Jurkat, Clone E6-1 (cell line): ENCODE results near the gene DUOXA1.

ENCODE experiments used
- DNase-seq: peaks from one replicate; pipeline ENCODE4 v3.0.0-alpha.2; 2011; ENCODE audit warnings: low read depth, low spot score
- H3K4me3 ChIP-seq: 2 replicates; pipeline ENCODE4 v1.5.1; 2011; ENCODE audit warnings: mild to moderate bottlenecking, low read length, control low read depth, moderate library complexity

The DUOXA1 gene

DNA sequence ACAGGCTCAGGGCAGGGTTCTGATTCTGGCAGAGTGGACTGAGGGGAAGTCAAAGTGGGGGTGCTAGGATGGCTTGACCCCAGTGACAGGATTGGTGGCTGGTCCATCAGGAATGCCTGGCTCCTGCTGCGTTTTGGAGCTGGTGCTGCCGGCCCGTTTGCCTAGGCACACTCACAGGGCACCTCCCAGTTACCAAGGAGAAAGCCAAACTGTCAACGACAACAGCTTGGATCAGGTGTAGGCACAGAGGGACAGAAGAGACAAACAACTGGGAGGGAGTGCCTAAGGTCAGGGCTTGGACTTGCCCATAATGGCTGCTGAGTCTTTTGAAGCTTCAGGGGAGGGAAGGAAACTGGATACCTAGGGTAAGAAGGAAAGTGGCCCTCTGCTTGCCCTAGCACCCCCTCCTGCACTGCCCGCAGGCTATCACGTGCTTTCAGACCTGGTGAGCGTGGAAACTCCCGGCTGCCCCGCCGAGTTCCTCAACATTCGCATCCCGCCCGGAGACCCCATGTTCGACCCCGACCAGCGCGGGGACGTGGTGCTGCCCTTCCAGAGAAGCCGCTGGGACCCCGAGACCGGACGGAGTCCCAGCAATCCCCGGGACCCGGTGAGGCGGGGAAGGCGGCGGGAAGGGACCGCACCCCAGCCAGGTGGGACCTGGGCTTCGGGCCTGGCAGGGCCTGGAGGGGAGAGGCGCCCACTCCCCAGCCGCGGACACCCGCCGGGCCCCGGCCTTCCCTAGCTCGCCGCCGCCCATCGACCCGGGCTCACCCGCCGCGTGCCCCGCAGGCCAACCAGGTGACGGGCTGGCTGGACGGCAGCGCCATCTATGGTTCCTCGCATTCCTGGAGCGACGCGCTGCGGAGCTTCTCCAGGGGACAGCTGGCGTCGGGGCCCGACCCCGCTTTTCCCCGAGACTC lies 5.3 kb upstream of the DUOXA1 start:
- no peak for DNase-seq
- H3K4me3 ChIP-seq: no peak overlapping the region

DNA sequence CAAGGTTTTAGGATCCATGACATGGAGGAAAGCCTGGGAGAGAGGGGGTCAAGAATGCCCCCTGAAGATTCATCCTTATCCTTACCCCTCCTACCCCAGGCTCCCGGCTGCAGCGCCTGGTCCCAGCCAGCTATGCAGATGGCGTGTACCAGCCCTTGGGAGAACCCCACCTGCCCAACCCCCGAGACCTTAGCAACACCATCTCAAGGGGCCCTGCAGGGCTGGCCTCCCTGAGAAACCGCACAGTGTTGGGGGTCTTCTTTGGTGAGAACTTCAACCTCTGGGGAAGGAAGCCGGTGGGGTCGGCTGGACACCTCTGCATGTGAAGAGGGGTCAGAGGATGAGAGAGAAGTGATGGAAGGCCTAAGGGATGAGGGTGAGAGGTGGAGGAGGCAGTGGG lies 4.4 kb upstream of the DUOXA1 start:
- no peak for DNase-seq
- H3K4me3 ChIP-seq: no peak overlapping the region

DNA sequence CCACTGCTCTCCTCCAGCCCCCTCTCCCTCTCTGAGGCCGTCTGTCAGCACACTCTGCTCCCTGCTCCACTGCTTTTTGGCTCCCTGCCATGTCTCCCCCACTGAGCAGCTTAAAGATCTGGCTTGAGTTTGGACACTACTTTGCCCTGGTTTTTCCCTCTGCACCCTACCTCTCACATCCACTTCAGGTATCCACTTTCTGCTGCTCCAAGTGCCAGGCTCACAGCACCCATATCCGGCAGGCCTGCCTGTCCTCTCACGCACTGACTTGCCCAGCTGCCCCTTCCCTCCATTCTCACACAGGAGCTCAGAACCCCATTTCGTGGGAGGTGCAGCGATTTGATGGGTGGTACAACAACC lies 3.9 kb upstream of the DUOXA1 start:
- DNase-seq: no peak
- no peak overlapping the region for H3K4me3 ChIP-seq

DNA sequence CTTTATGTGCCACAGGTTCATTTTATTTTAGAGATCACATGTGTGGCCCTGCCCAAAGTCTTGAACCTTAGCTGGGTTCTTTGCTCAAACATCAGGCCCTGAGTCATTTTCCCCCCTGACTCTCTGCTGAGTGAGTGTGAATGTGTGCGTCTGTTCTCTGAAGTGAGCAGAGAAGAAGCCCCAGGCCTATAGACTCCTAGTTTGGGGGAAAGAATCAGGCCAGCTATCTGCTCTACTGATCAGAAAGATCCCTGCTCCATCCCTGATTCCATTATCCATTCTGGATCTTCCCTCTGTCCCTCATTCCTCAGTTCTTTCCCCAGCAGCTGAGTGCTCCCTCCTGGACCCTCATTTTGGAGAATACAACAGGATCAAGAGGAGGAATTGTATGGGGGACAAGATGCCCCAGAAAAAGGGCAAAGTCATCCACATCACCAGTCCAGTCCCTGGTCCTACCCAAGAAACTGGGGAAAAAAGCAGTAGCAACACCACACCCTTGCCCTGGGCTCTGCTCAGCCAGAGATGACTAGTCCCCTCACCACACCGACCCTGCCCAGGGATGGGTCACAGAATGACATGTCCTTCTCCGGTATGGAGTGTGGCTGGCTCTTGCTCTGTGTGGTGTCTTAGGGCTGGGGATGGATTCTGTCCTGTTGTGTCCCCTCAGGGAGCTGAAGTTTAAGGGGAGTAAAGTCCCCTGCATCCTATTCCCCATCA lies 3.3 kb upstream of the DUOXA1 start:
- DNase-seq: no peak
- H3K4me3 ChIP-seq: no peak overlapping the region

DNA sequence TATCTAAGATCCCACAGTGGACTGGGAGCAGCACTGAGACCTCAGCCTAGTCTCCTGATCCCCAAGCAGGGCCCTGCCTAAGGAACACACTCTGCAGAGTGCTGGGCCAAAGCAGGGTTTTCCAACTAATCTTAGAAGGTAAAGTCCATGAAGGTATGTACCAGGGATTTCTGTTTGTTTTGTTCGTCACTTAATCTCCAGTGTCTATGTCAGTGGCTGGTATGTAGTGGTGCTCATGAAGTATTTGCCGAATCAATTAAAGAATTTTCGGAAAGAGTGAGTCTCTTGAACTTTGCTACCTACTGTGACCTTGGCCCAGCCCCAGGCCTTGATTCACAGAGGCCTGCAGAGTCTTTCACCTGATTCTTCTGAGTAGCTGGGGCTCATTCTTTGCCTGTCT lies 1.8 kb upstream of the DUOXA1 start:
- DNase-seq: no peak
- no peak overlapping the region for H3K4me3 ChIP-seq

DNA sequence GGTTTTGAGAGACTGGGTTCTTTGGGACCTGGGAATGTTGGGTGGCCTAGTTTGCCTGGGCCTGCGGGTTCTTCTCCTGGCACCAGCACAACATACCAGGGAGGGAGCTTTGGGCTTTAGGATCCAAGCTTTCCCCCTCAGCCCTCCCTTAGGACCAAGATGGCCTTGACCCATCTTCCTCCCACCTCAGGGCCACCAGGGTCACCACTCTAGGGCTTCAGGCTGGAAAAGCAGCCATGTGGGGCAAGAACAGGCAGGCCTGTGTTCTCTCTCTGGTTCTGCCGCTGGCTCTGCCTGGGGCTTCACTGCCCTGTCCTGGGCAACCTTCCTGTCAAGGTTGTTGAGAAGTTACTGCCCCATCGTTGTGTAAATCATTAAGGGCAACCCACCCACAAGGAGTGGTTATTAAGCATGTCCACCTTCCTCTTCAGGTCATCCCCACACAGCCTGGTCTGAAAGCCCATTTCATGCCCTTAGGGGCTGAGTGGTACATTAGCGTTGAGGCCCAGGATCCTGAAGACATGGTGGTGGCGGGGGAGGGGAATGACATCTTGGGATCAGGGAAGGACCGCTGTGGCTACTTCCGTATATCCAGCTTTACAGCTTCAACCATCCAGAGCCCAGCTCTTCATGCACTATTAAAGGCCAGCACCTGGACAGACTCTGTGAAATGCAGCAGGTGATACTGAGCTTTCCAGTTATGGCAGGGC lies 767 bp upstream of the DUOXA1 start:
- DNase-seq: no peak
- no peak overlapping the region for H3K4me3 ChIP-seq

DNA sequence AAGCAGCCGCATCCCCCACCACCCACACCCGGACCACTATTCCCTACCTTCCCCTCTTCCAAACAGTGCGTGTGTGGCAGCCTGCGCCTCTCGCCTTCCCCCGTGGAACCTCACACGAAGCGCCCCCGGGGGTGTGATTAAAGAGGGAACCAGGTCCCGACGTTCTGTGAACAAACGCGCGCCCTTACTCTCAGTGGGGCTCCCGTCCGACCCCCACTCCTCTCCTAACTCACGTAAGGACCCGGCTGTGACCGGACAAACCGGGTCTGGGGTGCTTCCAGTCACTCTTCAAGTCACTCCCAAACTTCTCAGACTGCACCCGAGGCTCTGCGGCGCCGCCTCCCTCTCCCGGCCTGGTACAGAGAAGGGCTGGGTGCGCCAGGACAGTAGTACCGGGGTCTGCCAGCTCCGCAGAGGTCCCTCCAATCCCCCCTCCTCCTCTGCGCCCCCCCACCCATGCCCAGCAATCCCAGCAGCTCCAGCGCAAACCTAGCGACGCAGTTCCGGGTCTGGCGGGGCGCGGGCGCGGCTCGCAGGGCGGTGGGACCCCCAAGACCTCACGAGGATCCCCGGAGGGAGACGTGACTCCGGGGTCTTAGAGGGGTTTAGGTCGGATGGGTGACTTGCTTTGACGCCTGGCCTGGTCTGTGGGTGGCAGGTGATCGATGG lies 574 bp downstream of the DUOXA1 start:
- DNase-seq: no peak
- no peak overlapping the region for H3K4me3 ChIP-seq

DNA sequence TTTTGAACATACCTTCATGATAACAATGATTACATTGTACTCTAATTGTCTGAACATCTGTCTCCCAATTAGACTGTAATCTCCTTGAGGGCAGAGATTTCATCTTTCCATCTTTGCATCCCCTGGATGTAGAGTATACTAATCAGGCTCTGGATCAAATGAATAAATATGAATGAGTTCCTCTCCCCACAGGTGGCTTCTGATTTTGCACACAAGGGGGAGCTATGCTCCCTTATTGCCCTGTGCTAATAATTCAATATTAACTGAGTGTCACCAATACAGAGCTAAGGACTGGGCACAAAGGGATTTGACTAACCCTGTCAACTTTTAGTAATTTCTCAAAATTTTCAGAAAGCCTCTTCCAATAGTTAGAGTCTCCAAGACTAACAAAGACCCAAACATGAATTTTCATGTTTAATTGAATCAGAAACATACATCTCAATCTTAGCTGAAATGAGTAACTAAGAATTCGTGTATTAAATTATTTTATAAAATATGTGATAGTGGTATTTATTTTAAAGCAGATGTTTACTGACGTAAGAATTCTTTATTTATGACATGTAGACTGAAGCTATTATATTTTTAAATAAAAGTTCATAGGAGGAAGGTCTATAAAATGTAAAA lies 3.0 kb downstream of the DUOXA1 start:
- peak; percentile 17 for DNase-seq
- no peak overlapping the region for H3K4me3 ChIP-seq

DNA sequence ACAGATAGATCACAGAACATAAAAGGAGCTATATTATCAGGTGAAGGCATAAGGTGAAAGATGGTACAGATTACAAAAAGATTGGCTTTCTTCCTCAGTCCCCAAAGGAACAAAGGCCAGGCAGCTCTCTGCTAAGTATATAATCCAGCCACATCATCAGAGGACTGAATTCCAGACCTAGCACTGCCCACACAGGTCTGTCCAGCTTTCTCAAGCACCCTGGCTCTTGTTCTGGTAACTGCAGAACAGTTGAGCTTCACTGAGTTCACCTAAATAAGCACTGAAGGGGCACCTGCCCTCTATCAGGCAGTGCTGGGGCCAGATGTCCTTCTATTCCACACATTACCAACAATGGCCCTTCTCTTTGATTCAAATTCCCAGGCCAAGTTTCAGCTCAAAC lies 6.3 kb downstream of the DUOXA1 start:
- DNase-seq: no peak
- no peak overlapping the region for H3K4me3 ChIP-seq

DNA sequence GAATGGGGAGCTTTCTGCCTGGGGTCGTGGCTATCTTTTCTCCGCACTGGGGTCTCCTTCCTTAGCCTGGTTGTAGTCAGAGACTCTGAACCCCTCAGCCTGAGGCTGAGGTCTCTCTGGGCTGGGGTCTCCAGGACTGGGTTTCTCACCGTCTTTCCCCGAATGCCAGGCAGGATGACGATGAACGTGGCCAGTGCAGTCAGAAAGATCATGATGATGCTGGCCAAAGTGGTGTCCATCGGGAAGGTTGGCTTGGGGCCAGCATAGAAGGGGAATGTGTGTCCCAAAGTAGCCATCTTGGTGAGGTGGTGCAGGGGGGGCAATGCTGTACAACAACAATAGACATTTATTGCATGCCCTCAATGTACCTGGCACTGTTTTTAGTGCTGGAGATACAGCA lies 7.0 kb downstream of the DUOXA1 start:
- no peak overlapping the region for H3K4me3 ChIP-seq
- DNase-seq: no peak

DNA sequence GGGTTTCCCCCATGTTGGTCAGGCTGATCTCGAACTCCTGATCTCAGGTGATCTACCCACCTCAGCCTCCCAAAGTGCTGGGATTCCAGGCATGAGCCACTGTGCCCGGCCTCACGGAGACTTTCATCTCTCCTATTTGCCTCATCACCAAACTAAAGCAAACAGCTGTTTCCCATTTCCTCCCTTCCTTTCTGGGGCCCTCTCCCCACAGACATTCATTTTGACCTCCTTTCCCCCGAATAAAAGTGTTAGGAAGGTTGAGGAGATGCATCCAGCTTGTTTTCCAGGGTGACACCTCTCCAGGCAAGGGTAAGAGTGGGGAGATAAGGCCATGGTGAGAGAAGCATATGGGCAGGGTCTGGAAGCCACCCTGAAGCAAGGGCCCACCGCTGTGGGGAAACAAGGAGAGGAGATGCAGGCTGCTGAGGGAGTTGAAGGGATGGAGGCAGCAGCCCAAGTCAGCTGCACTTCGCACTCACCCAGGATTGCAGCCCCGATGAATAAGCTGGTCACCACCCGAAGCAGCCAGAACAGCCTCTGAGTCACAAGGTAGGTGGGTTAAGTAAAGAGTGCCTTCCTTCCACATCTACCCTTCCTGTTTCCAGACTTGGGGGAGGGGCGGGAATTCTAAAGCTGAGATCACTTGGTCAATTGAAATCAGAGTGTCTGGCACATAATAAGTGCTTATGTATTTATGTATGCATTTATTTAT lies 7.8 kb downstream of the DUOXA1 start:
- no peak overlapping the region for H3K4me3 ChIP-seq
- no peak for DNase-seq

DNA sequence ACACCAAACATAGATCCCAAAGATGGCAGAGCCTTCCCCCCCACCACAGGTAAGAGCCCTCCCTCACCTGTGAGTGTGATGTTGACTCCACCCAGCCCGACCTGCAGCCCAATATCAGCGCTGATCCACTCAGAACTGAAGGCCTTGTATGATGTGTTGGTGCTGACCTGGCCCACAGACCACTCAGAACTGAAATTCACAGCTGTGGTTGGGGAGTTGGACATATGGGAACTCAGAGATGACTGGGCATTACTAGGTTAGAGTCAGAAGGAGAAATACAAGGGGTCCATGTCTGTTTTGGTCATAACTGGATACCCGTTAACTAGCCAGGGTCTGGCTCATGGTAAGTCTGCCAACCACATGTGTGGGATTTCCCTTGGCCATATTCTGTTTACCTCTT lies 8.7 kb downstream of the DUOXA1 start:
- H3K4me3 ChIP-seq: no peak overlapping the region
- DNase-seq: no peak

DNA sequence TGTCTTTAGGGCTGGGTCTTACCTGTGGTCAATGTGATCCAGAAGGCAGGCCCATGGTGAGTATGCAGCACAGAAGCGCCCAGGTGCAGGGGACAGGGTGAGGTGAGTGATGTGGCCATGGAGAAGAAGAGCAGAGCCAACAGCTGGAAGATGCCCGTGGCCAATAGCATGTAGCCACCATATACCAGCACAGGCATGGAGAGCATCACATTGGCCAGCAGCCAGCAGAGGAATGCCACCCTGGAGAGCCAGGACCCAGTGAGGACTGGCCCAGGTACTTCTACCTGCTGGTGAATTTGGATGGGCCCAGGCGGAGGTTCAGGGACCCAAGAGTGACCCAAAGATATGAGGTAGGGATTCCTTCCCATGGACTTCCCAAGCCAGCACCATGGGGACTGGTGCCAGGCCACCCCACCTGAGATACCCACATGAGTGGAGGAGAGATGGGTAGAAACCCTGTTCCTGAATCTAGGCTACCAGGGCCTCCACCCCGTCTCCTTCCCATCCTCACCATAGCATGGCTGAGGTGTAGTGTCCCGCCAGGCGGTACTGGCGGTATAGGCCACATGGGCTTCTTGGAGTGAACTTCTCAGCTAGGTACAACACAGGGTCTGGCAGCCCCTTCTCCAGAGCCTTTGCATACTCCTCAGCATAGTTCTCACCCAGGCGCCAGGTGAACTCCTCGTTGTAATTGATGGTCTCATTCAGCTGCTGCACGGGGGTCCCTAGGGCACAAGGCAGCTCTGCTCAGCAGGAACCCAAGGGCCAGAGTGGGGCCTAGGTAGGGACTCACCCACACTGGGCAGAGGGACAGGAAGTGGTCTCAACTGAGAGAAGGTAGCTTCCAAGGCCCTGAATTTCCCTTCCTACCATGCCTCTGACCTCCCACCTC lies 9.4 kb downstream of the DUOXA1 start:
- no peak overlapping the region for H3K4me3 ChIP-seq
- no peak for DNase-seq

DNA sequence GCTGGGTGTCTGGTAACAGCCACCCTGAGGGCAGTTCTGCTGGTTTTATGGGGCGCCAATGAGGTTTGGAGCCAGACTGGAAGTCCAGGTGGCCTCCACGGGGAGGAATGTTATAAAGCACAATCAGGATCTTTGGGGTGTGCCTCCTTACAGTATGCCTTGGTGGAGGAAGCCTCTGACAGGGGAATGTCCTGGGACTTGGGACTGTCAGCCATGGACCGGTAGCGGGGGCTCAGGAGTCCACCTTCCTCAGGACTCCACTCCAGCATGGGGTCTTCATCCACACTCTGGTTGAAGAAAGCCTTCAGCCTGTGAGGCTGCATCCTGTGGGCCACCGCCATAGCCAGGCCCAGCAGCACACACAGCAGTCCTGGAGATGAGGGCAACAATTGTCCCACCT lies 10.7 kb downstream of the DUOXA1 start:
- no peak overlapping the region for H3K4me3 ChIP-seq
- DNase-seq: no peak

DNA sequence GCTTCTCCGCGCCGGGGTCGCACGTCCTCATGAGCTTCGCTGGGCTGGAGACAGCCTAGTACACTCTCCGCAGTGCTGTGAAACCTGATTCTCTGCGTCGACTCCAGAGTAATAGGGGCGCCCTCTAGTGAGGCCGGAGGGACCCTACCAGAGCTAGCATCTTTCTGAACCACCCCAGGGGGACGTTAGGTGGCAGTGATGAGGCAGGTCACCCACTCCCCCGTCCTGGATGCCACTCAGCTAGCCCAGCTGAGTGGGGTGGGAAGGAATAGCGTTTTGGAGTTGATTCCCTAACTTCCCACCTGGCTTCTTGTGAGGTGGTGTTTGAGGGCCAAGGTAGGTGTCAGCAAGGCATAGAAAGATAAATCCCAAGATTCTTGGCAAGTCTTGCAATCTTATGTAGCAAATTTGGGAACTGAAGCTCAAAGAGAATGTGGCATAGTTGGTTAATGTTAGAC lies 11.5 kb downstream of the DUOXA1 start:
- DNase-seq: peak; percentile 73
- H3K4me3 ChIP-seq: no peak overlapping the region

DNA sequence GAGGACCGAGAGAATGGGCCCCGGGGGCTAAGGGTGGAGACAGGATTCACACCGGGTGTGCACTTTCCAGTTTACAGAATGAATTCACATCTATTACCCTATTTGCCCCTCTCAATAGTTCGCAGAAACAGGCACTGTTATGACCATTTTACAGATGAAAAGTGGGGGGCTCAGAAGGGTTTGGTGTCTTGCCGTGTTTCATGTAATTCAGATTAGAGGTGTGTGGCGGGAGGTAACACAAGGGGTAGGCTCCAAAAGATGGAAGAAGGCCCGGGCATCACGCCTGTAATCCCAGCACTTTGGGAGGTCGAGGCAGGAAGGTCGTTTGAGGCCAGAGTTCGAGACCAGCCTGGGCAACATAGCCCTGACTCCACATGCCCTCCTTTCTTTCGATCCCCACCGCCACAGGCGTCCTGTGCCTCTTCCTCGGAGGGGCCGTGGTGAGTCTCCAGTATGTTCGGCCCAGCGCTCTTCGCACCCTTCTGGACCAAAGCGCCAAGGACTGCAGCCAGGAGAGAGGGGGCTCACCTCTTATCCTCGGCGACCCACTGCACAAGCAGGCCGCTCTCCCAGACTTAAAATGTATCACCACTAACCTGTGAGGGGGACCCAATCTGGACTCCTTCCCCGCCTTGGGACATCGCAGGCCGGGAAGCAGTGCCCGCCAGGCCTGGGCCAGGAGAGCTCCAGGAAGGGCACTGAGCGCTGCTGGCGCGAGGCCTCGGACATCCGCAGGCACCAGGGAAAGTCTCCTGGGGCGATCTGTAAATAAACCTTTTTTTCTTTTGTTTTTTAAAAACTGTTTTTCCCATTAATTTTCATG lies 12.2 kb downstream of the DUOXA1 start:
- H3K4me3 ChIP-seq: no peak overlapping the region
- DNase-seq: no peak
